GM18502 (cell line): ENCODE results near the gene DLG2.
"Not testable (repeated sequence)": the region's sequence is repeated elsewhere in the genome, so short reads cannot be mapped to it uniquely, and the experiment has no call there.

Source experiments
- ATAC-seq: cut with Tn5 transposase; IDR thresholded peaks from one replicate; pipeline ENCODE4 v1.9.1; 2021; ENCODE audit warnings: mild to moderate bottlenecking; ENCODE audit not compliant: unreplicated experiment, poor library complexity

Gene DLG2

GRCh38 chr11:85257837-85258236 lies 369.3 kb downstream of the DLG2 start:
- no peak for ATAC-seq

- ATAC-seq, result no peak
These were observed 370.7 kb downstream of the DLG2 start for GRCh38 chr11:85256433-85256832.

- no peak for ATAC-seq
These were observed 377.7 kb downstream of the DLG2 start for GRCh38 chr11:85249482-85249881.

GRCh38 chr11:85247797-85248196 lies 379.3 kb downstream of the DLG2 start:
- no peak for ATAC-seq

- no peak for ATAC-seq
These were observed 388.2 kb downstream of the DLG2 start for GRCh38 chr11:85238906-85239305.

GRCh38 chr11:85238038-85238437 lies 389.1 kb downstream of the DLG2 start:
- ATAC-seq, result not testable (repeated sequence)

GRCh38 chr11:85236211-85236610 lies 390.9 kb downstream of the DLG2 start:
- no peak for ATAC-seq

- ATAC-seq, result no peak
These were observed 394.6 kb downstream of the DLG2 start for GRCh38 chr11:85232559-85232958.

GRCh38 chr11:85231588-85231987 lies 395.6 kb downstream of the DLG2 start:
- no peak for ATAC-seq

- not testable (repeated sequence) for ATAC-seq
These were observed 397.4 kb downstream of the DLG2 start for GRCh38 chr11:85229723-85230122.

- ATAC-seq, result no peak
These were observed 430.2 kb downstream of the DLG2 start for GRCh38 chr11:85196968-85197367.

GRCh38 chr11:85195934-85196333 lies 431.2 kb downstream of the DLG2 start:
- no peak for ATAC-seq

GRCh38 chr11:85187992-85188391 lies 439.2 kb downstream of the DLG2 start:
- no peak for ATAC-seq

- ATAC-seq, result no peak
These were observed 442.4 kb downstream of the DLG2 start for GRCh38 chr11:85184721-85185120.

- ATAC-seq, result peak; percentile 96
These were observed 444.4 kb downstream of the DLG2 start for GRCh38 chr11:85182441-85183387.

GRCh38 chr11:85180528-85180927 lies 446.6 kb downstream of the DLG2 start:
- ATAC-seq, result no peak

- no peak for ATAC-seq
These were observed 455.4 kb downstream of the DLG2 start for GRCh38 chr11:85171648-85172257.

- no peak for ATAC-seq
These were observed 457.0 kb downstream of the DLG2 start for GRCh38 chr11:85170184-85170583.

GRCh38 chr11:85167471-85167870 lies 459.7 kb downstream of the DLG2 start:
- ATAC-seq, result no peak

- no peak for ATAC-seq
These were observed 460.1 kb downstream of the DLG2 start for GRCh38 chr11:85167038-85167437.

- ATAC-seq, result no peak
These were observed 461.3 kb downstream of the DLG2 start for GRCh38 chr11:85165819-85166218.

- ATAC-seq, result no peak
These were observed 462.4 kb downstream of the DLG2 start for GRCh38 chr11:85164743-85165142.
